Caco-2 (cell line): Measurements from ENCODE around the gene EFCAB3. TPM values are rescaled to one million over a fixed set of nuclear protein-coding genes. Genes with fewer than 3 reads are reported as not detected.
"Not testable (repeated sequence)": the region's sequence is repeated elsewhere in the genome, so short reads cannot be mapped to it uniquely, and the experiment has no call there.

Source experiments
- BruUV-seq: library from RNA; stranded (reverse); fragments of 400-500 nt; replicated peaks from 2 replicates; lab custom pipeline; 2021; lab: Mats Ljungman, UMichigan
- CTCF ChIA-PET: fragments of 300-600 bp; sonication (Branson Sonifier 250); formaldehyde crosslinking; loops from one replicate; lab custom pipeline; 2022; ENCODE audit warnings: antibody characterized with exemption; lab: Charles Lee
- POLR2A ChIA-PET: fragments of 300-600 bp; sonication (Branson Sonifier 250); formaldehyde crosslinking; loops from one replicate; lab custom pipeline; 2022; ENCODE audit warnings: antibody characterized with exemption; lab: Charles Lee
- DNase-seq, 2 experiments: peaks; one replicate each; pipeline versions ENCODE4 v3.0.0 to v3.0.0-alpha.2; 2020 to 2022
- H3K27me3 ChIP-seq: replicated peaks from 2 replicates; pipeline ENCODE4 v1.6.0; 2011; ENCODE audit warnings: low read length; ENCODE audit not compliant: control insufficient read depth, insufficient read depth
- H3K36me3 ChIP-seq: 2 replicates; pipeline ENCODE4 v1.5.1; 2011; ENCODE audit warnings: low read length; ENCODE audit not compliant: control insufficient read depth, insufficient read depth
- H3K4me1 ChIP-seq: fragments of 250-450 bp; sonication (Bioruptor Pico); 2 replicates; pipeline ENCODE4 v1.5.1; 2020; ENCODE audit warnings: mild to moderate bottlenecking
- H3K4me3 ChIP-seq: 2 replicates; pipeline ENCODE4 v1.5.1; 2011; ENCODE audit warnings: low read depth, mild to moderate bottlenecking, control low read depth, low read length
- H3K9me3 ChIP-seq: fragments of 250-450 bp; sonication (Bioruptor Pico); 2 replicates; pipeline ENCODE4 v1.5.1; 2020; ENCODE audit warnings: mild to moderate bottlenecking, moderate library complexity
- H3K27ac Mint-ChIP-seq: one replicate; pipeline ENCODE4 v1.8.0; 2022; ENCODE audit warnings: mixed read lengths; ENCODE audit not compliant: unreplicated experiment
- H3K27me3 Mint-ChIP-seq: one replicate; pipeline ENCODE4 v1.8.0; 2022; ENCODE audit warnings: mixed read lengths; ENCODE audit not compliant: insufficient read depth, unreplicated experiment
- H3K36me3 Mint-ChIP-seq: one replicate; pipeline ENCODE4 v1.8.0; 2022; ENCODE audit warnings: mild to moderate bottlenecking, mixed read lengths; ENCODE audit not compliant: insufficient read depth, unreplicated experiment
- H3K4me1 Mint-ChIP-seq: one replicate; pipeline ENCODE4 v1.8.0; 2022; ENCODE audit warnings: low read depth, mixed read lengths; ENCODE audit not compliant: unreplicated experiment
- H3K4me3 Mint-ChIP-seq: one replicate; pipeline ENCODE4 v1.8.0; 2022; ENCODE audit warnings: mild to moderate bottlenecking, moderate library complexity, mixed read lengths; ENCODE audit not compliant: unreplicated experiment
- H3K9me3 Mint-ChIP-seq: one replicate; pipeline ENCODE4 v1.8.0; 2022; ENCODE audit warnings: mixed read lengths; ENCODE audit not compliant: unreplicated experiment
- CTCF ChIP-seq, 2 experiments: fragments of 200-600 bp in 1 of 2; IDR thresholded peaks; 1 replicate in 1 of 2; 2 replicates in 1 of 2; pipeline versions ENCODE4 v1.5.1 to v1.8.0; 2011 to 2022; ENCODE audit warnings: antibody characterized with exemption in 1 of 2, control low read depth in 1 of 2, inconsistent platforms in 1 of 2, low read depth in 1 of 2, low read length in 1 of 2, mild to moderate bottlenecking in 1 of 2, moderate library complexity in 1 of 2; ENCODE audit not compliant: insufficient read depth in 1 of 2, severe bottlenecking in 1 of 2, unreplicated experiment in 1 of 2
- intact Hi-C: fragments of 100-400 bp; cut with micrococcal nuclease; formaldehyde crosslinking; loops from one replicate; pipeline ENCODE4 v1.10.0; 2022; ENCODE audit not compliant: unreplicated experiment
- total RNA-seq: library from RNA; stranded (reverse); gene quantifications from 2 replicates; pipeline ENCODE4 v1.2.3, GENCODE V29; 2022

Gene EFCAB3
- total RNA-seq, 1 experiment from 2014 or later = not detected

- H3K4me1 ChIP-seq, H3K36me3 Mint-ChIP-seq, H3K36me3 ChIP-seq, H3K9me3 ChIP-seq, CTCF ChIA-PET, H3K9me3 Mint-ChIP-seq, H3K27ac Mint-ChIP-seq, H3K27me3 Mint-ChIP-seq, POLR2A ChIA-PET, BruUV-seq, H3K27me3 ChIP-seq, intact Hi-C loops, H3K4me1 Mint-ChIP-seq, H3K4me3 ChIP-seq, H3K4me3 Mint-ChIP-seq, DNase-seq: not testable (repeated sequence)
Measured at GRCh38 chr17:62454111-62454510, 73.8 kb downstream of the EFCAB3 start.

GRCh38 chr17:62456016-62456415 is 75.7 kb downstream of the EFCAB3 start:
- Mint-ChIP-seq H3K9me3 (no peaks in the 10 kb centered on the region), H3K27me3 (peaks cover 3% of the 10 kb centered on the region), H3K27ac (no peak overlapping the region), H3K4me1 (no peaks in the 10 kb centered on the region), H3K4me3 (no peak overlapping the region), H3K36me3 (no peaks in the 10 kb centered on the region)
- Histone ChIP-seq H3K4me3 (no peak overlapping the region), H3K9me3 (no peaks in the 10 kb centered on the region), H3K27me3 (no peaks in the 10 kb centered on the region), H3K36me3 (no peaks in the 10 kb centered on the region), H3K4me1 (no peaks in the 10 kb centered on the region)
- ChIA-PET POLR2A (no interaction called here), CTCF (interaction anchor here (0.6 kb wide), 1 partner anchor 17 kb away, joined by 4 read pairs; no protein-coding TSS in a partner anchor)
- intact Hi-C loops = no loop called here
- DNase-seq = no peak
- no peak for TF ChIP-seq CTCF (IDR thresholded peaks at IDR 0.05; ENCODE audit: insufficient read depth in 1 of 2, low read depth in 1 of 2, low read length in 1 of 2, severe bottlenecking in 1 of 2, unreplicated experiment in 1 of 2)
- no TSS peak for BruUV-seq

GRCh38 chr17:62458483-62458882 is 78.1 kb downstream of the EFCAB3 start:
- DNase-seq, CTCF ChIA-PET, intact Hi-C loops, H3K4me3 Mint-ChIP-seq, H3K27me3 ChIP-seq, H3K36me3 ChIP-seq, H3K27me3 Mint-ChIP-seq, H3K4me1 ChIP-seq, H3K27ac Mint-ChIP-seq, H3K36me3 Mint-ChIP-seq, BruUV-seq, H3K9me3 ChIP-seq, H3K4me1 Mint-ChIP-seq, H3K4me3 ChIP-seq, H3K9me3 Mint-ChIP-seq, POLR2A ChIA-PET: not testable (repeated sequence)

GRCh38 chr17:62464422-62464821 is 84.1 kb downstream of the EFCAB3 start:
- BruUV-seq, H3K36me3 Mint-ChIP-seq, H3K27ac Mint-ChIP-seq, intact Hi-C loops, DNase-seq, H3K4me3 Mint-ChIP-seq, POLR2A ChIA-PET, H3K4me1 ChIP-seq, CTCF ChIA-PET, H3K4me3 ChIP-seq, H3K27me3 ChIP-seq, H3K9me3 Mint-ChIP-seq, H3K36me3 ChIP-seq, H3K9me3 ChIP-seq, H3K27me3 Mint-ChIP-seq, H3K4me1 Mint-ChIP-seq: not testable (repeated sequence)

- H3K27me3 Mint-ChIP-seq, H3K27ac Mint-ChIP-seq, H3K27me3 ChIP-seq, intact Hi-C loops, H3K4me3 Mint-ChIP-seq, H3K4me1 ChIP-seq, CTCF ChIA-PET, H3K9me3 Mint-ChIP-seq, H3K4me1 Mint-ChIP-seq, H3K9me3 ChIP-seq, H3K36me3 ChIP-seq, DNase-seq, BruUV-seq, H3K36me3 Mint-ChIP-seq, H3K4me3 ChIP-seq, POLR2A ChIA-PET: not testable (repeated sequence)
Measured at GRCh38 chr17:62465271-62465670, 84.9 kb downstream of the EFCAB3 start.
